Stimulated activated CD4-positive, alpha-beta T cell treated with anti-CD3 and anti-CD28 coated beads, TNF-alpha, amount 100 ng/mL, for 48 hours (primary cell): ENCODE data around the gene MEGF8.

ENCODE experiments used
- DNase-seq, 3 donors: peaks; one replicate each; pipeline ENCODE4 v3.0.0-alpha.2; 2020; ENCODE audit warnings: low read depth in 3 of 3

Gene MEGF8

GRCh38 chr19:42386974-42387707 lies 61.7 kb downstream of the MEGF8 start:
- DNase-seq, result peak; percentile 34 to 62 (median 37)

- DNase-seq, result no peak
These were observed 63.5 kb downstream of the MEGF8 start for GRCh38 chr19:42388851-42389489.

- DNase-seq, result no peak
These were observed 64.5 kb downstream of the MEGF8 start, which contains the start of gene CNFN for GRCh38 chr19:42389899-42390298. Gene CNFN (minus strand): TSS chr19:42390297. CDS start chr19:42389037, 1,260 bp downstream.

GRCh38 chr19:42392165-42392564 lies 66.7 kb downstream of the MEGF8 start:
- no peak for DNase-seq

GRCh38 chr19:42394751-42395150 lies 69.3 kb downstream of the MEGF8 start:
- no peak for DNase-seq

GRCh38 chr19:42396381-42397262 lies 71.2 kb downstream of the MEGF8 start:
- peak; percentile 92 to 97 (median 92) for DNase-seq

- no peak for DNase-seq
These were observed 72.1 kb downstream of the MEGF8 start for GRCh38 chr19:42397263-42398166.

GRCh38 chr19:42400404-42400803 lies 75.0 kb downstream of the MEGF8 start:
- no peak for DNase-seq

GRCh38 chr19:42401365-42402303 lies 76.2 kb downstream of the MEGF8 start:
- DNase-seq, result peak; percentile 42 to 64 (median 61)

- no peak for DNase-seq
These were observed 77.1 kb downstream of the MEGF8 start for GRCh38 chr19:42402376-42403116.

- DNase-seq, result no peak
These were observed 78.2 kb downstream of the MEGF8 start for GRCh38 chr19:42403586-42403985.

- DNase-seq, result no peak
These were observed 80.7 kb downstream of the MEGF8 start for GRCh38 chr19:42406111-42406510.

GRCh38 chr19:42407085-42407815 lies 81.8 kb downstream of the MEGF8 start:
- no peak for DNase-seq

GRCh38 chr19:42407816-42408175 lies 82.4 kb downstream of the MEGF8 start:
- no peak for DNase-seq

- no peak for DNase-seq
These were observed 84.0 kb downstream of the MEGF8 start for GRCh38 chr19:42409477-42409876.

GRCh38 chr19:42410371-42410770 lies 84.9 kb downstream of the MEGF8 start:
- DNase-seq, result no peak

GRCh38 chr19:42411581-42412178 lies 86.2 kb downstream of the MEGF8 start:
- DNase-seq, result no peak

- DNase-seq, result no peak
These were observed 86.8 kb downstream of the MEGF8 start for GRCh38 chr19:42412227-42412626.
